Bronchial epithelial cell (primary cell): Measurements from ENCODE around the gene APOL6. TPM values are rescaled to one million over a fixed set of nuclear protein-coding genes. Genes with fewer than 3 reads are reported as not detected.

ENCODE experiments used
- DNase-seq: peaks from one replicate; pipeline ENCODE4 v3.0.0-alpha.2; 2010; ENCODE audit warnings: low read depth
- FAIRE-seq: peaks from 2 replicates; lab custom pipeline; 2011; peaks lifted over from hg19 to GRCh38; lab: Jason Lieb, UNC
- H3K27me3 ChIP-seq: 2 replicates; pipeline ENCODE4 v1.5.1; 2011; ENCODE audit warnings: low read length; ENCODE audit not compliant: control insufficient read depth, insufficient read depth
- H3K36me3 ChIP-seq: 2 replicates; pipeline ENCODE4 v1.5.1; 2011; ENCODE audit warnings: low read length; ENCODE audit not compliant: control insufficient read depth, insufficient read depth
- H3K4me3 ChIP-seq: 2 replicates; pipeline ENCODE4 v1.5.1; 2011; ENCODE audit warnings: mild to moderate bottlenecking, low read depth, low read length, control low read depth
- total RNA-seq: library from RNA; depleted of rRNA; stranded (reverse); fragments of >200 nt; gene quantifications from 2 replicates; pipeline ENCODE4 v1.2.1, GENCODE V29; 2014
- TF ChIP-seq, protein P1 (sequence below): IDR thresholded peaks from 2 replicates; pipeline ENCODE4 v1.5.1; 2011; ENCODE audit warnings: mild to moderate bottlenecking, moderate library complexity, low read length, control low read depth, inconsistent platforms; ENCODE audit not compliant: insufficient read depth, severe bottlenecking

The APOL6 gene
- total RNA-seq, 1 donor from 2014 or later: 6.1 TPM

GRCh38 chr22:35711336-35711735 is 63.1 kb downstream of the APOL6 start:
- FAIRE-seq (no peak), DNase-seq (no peak)
- Histone ChIP-seq H3K27me3 (peaks cover 2% of the 10 kb centered on the region), H3K4me3 (no peak overlapping the region), H3K36me3 (no peaks in the 10 kb centered on the region)
- TF ChIP-seq, protein P1, sequence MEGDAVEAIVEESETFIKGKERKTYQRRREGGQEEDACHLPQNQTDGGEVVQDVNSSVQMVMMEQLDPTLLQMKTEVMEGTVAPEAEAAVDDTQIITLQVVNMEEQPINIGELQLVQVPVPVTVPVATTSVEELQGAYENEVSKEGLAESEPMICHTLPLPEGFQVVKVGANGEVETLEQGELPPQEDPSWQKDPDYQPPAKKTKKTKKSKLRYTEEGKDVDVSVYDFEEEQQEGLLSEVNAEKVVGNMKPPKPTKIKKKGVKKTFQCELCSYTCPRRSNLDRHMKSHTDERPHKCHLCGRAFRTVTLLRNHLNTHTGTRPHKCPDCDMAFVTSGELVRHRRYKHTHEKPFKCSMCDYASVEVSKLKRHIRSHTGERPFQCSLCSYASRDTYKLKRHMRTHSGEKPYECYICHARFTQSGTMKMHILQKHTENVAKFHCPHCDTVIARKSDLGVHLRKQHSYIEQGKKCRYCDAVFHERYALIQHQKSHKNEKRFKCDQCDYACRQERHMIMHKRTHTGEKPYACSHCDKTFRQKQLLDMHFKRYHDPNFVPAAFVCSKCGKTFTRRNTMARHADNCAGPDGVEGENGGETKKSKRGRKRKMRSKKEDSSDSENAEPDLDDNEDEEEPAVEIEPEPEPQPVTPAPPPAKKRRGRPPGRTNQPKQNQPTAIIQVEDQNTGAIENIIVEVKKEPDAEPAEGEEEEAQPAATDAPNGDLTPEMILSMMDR: no peak

- peaks cover 2% of the 10 kb centered on the region for H3K27me3 ChIP-seq
- FAIRE-seq (no peak), DNase-seq (no peak)
- TF ChIP-seq, protein P1: no peak
- H3K36me3 ChIP-seq: no peaks in the 10 kb centered on the region
- no peak overlapping the region for H3K4me3 ChIP-seq
These were observed 64.4 kb downstream of the APOL6 start for GRCh38 chr22:35712672-35713071.

DNA sequence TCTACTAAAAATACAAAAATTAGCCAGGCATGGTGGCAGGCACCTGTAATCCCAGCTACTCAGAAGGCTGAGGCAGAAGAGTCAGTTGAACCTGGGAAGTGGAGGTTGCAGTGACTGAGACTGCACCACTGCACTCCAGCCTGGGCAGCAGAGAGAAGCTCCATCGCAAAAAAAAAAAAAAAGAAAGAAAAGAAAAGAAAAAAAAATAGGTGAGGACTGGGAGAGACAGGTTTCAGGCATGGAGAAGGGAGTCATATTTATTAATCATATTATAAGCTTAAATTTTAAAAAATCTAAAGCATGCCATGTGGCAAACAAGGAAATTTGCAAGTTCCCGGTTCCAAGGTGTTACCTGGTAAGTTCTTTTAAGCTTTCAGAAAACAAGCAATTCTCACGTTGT is 69.3 kb downstream of the APOL6 start, which contains the start of gene APOL5:
TSS of gene APOL5 (plus strand) at position 301 of the 400 bp plus-strand sequence. CDS start at position 301, 0 bp downstream.
- TF ChIP-seq, protein P1: no peak
- Histone ChIP-seq H3K4me3 (no peak within 1 kb of the TSS), H3K27me3 (peaks cover 2% of the 10 kb centered on the region), H3K36me3 (no peaks in the 10 kb centered on the region)
- no peak for FAIRE-seq
- DNase-seq: no peak

Other genes with a start within 250 kb of the APOL6 start
- gene MCM5, start 248.3 kb upstream of the APOL6 start, total RNA-seq: 6.6 and 6.7 TPM in 2 replicates
- gene RASD2, start 107.6 kb upstream of the APOL6 start, total RNA-seq: 0.13 and 0.26 TPM in 2 replicates
- 0.13 TPM in 1 of 2 replicates, not detected in the other for gene MB, start 31.1 kb upstream of the APOL6 start, total RNA-seq
- gene APOL5, start 69.4 kb downstream of the APOL6 start, total RNA-seq: not detected in 2 replicates